HepG2 (cell line): Measurements from ENCODE around the gene DOK5. TPM values are rescaled to one million over a fixed set of nuclear protein-coding genes. Genes with fewer than 3 reads are reported as not detected.

Experiments used
- ATAC-seq: fragments of 200-7000 bp; cut with Tn5 transposase; 3 replicates; pipeline ENCODE4 v1.9.1; 2020; ENCODE audit warnings: mild to moderate bottlenecking, moderate library complexity
- BruUV-seq: library from RNA; stranded (reverse); fragments of 400-500 nt; replicated peaks from 2 replicates; lab custom pipeline; 2021; lab: Mats Ljungman, UMichigan
- CTCF ChIA-PET: fragments of 300-600 bp; formaldehyde crosslinking; extraction: SDS; loops from one replicate; lab custom pipeline; 2021; ENCODE audit warnings: low total read pairs, inconsistent platforms, low intra/inter-chr PET ratio; lab: Yijun Ruan, JAX
- POLR2A ChIA-PET: fragments of 350-600 bp; sonication (Branson Sonifier 250); formaldehyde crosslinking; loops from one replicate; lab custom pipeline; 2020; ENCODE audit warnings: antibody characterized with exemption, inconsistent platforms; lab: Yijun Ruan, JAX
- DNase-seq: peaks from one replicate; pipeline ENCODE4 v3.0.0-alpha.2; 2015; ENCODE audit warnings: low spot score
- FAIRE-seq: peaks from 3 replicates; lab custom pipeline; 2011; peaks lifted over from hg19 to GRCh38; lab: Jason Lieb, UNC
- H2AFZ ChIP-seq: one replicate; pipeline ENCODE4 v1.6.1; 2011; ENCODE audit warnings: low read length, inconsistent platforms
- H3K27ac ChIP-seq: fragments of 300-600 bp; 3 replicates; pipeline ENCODE4 v1.8.0; 2011; ENCODE audit warnings: mixed run types, mild to moderate bottlenecking, mixed read lengths, low read length, inconsistent platforms; ENCODE audit not compliant: insufficient read depth; ENCODE audit errors: extremely low read length
- H3K27me3 ChIP-seq, 2 experiments: fragments of 200-600 bp in 1 of 2; 2 replicates in 1 of 2; 3 replicates in 1 of 2; pipeline versions ENCODE4 v1.6.0 to v1.8.0; 2011; ENCODE audit warnings: low read length in 2 of 2, mild to moderate bottlenecking in 2 of 2, moderate library complexity in 2 of 2, inconsistent platforms in 1 of 2; ENCODE audit not compliant: insufficient read depth in 2 of 2, control insufficient read depth in 1 of 2
- H3K36me3 ChIP-seq, 2 experiments: fragments of 200-600 bp in 1 of 2; replicated peaks in 1 of 2; 2 replicates in 1 of 2; 3 replicates in 1 of 2; pipeline versions ENCODE4 v1.5.1 to v1.8.0; 2011; ENCODE audit warnings: low read length in 2 of 2, inconsistent platforms in 1 of 2; ENCODE audit not compliant: insufficient read depth in 2 of 2, control insufficient read depth in 1 of 2
- H3K4me1 ChIP-seq: 2 replicates; pipeline ENCODE4 v1.5.1; 2012; ENCODE audit warnings: low read length, inconsistent platforms; ENCODE audit not compliant: insufficient read depth
- H3K4me2 ChIP-seq: 2 replicates; pipeline ENCODE4 v1.6.0; 2011; ENCODE audit warnings: low read depth, low read length, inconsistent platforms
- H3K4me3 ChIP-seq, 3 experiments: fragments of 200-600 bp in 1 of 3; sonication (generic), shearing (Covaris generic) in 1 of 3; replicated peaks in 1 of 3; 2 replicates each; pipeline ENCODE4 v1.5.1; 2011 to 2016; ENCODE audit warnings: low read length in 3 of 3, inconsistent platforms in 2 of 3, low read depth in 2 of 3, mild to moderate bottlenecking in 2 of 3, control low read depth in 1 of 3, mixed read lengths in 1 of 3; ENCODE audit not compliant: insufficient read depth in 1 of 3
- H3K79me2 ChIP-seq: one replicate; pipeline ENCODE4 v1.6.1; 2011; ENCODE audit warnings: low read length, inconsistent platforms; ENCODE audit not compliant: insufficient read depth
- H3K9ac ChIP-seq: 2 replicates; pipeline ENCODE4 v1.6.0; 2011; ENCODE audit warnings: mild to moderate bottlenecking, low read depth, low read length, inconsistent platforms; ENCODE audit not compliant: insufficient read depth
- H3K9me3 ChIP-seq: 2 replicates; pipeline ENCODE4 v1.5.1; 2012; ENCODE audit warnings: mild to moderate bottlenecking, low read length
- H4K20me1 ChIP-seq: 2 replicates; pipeline ENCODE4 v1.6.0; 2011; ENCODE audit warnings: inconsistent platforms, mild to moderate bottlenecking, low read length, moderate library complexity; ENCODE audit not compliant: insufficient read depth
- ARNT2 ChIP-seq: sonication (generic); formaldehyde crosslinking; IDR thresholded peaks from 2 replicates; pipeline ENCODE4 v1.8.0; 2022; ENCODE audit warnings: mild to moderate bottlenecking, low read depth, missing genetic modification reagents, moderate library complexity
- HNRNPL ChIP-seq: fragments of 200-400 bp; formaldehyde crosslinking; IDR thresholded peaks from 2 replicates; pipeline ENCODE4 v1.6.1; 2017; ENCODE audit warnings: mild to moderate bottlenecking, low read depth, low read length
- MYC ChIP-seq: sonication (generic); formaldehyde crosslinking; IDR thresholded peaks from 2 replicates; pipeline ENCODE4 v1.9.0; 2021; ENCODE audit warnings: missing genetic modification reagents, borderline replicate concordance
- NCOA5 ChIP-seq: sonication (generic); formaldehyde crosslinking; IDR thresholded peaks from 2 replicates; pipeline ENCODE4 v1.4.0; 2020; ENCODE audit warnings: missing genetic modification reagents
- NFKB2 ChIP-seq: sonication (generic); formaldehyde crosslinking; IDR thresholded peaks from 2 replicates; pipeline ENCODE4 v1.4.0; 2020; ENCODE audit warnings: missing genetic modification reagents, borderline replicate concordance
- SOX6 ChIP-seq, 2 experiments: fragments of 450-650 bp in 1 of 2; sonication (generic) in 1 of 2; formaldehyde crosslinking in 1 of 2; IDR thresholded peaks; 2 replicates each; pipeline versions ENCODE4 v1.4.0 to v1.6.1; 2017 to 2020; ENCODE audit warnings: antibody characterized with exemption in 1 of 2, mild to moderate bottlenecking in 1 of 2, missing genetic modification reagents in 1 of 2
- ZFP36L1 ChIP-seq: sonication (generic); formaldehyde crosslinking; IDR thresholded peaks from 2 replicates; pipeline ENCODE4 v1.8.0; 2022; ENCODE audit warnings: mild to moderate bottlenecking, missing genetic modification reagents, moderate library complexity
- ZNF136 ChIP-seq: sonication (generic); formaldehyde crosslinking; IDR thresholded peaks from 2 replicates; pipeline ENCODE4 v1.8.1; 2022; ENCODE audit warnings: low read depth, mild to moderate bottlenecking, moderate library complexity, missing genetic modification reagents
- ZNF256 ChIP-seq: sonication (generic); formaldehyde crosslinking; conservative IDR thresholded peaks from 2 replicates; pipeline ENCODE4 v1.4.0; 2020; ENCODE audit warnings: missing genetic modification reagents
- ZSCAN9 ChIP-seq: IDR thresholded peaks from 2 replicates; pipeline ENCODE4 v1.6.1; 2016; ENCODE audit warnings: borderline replicate concordance
- WGBS: methylation state at CpG from one replicate; pipeline ENCODE4 v1.1.6; 2017; ENCODE audit warnings: low lambda C conversion rate; 5-methylcytosine and 5-hydroxymethylcytosine counted together
- in situ Hi-C: cut with HindIII; loops from 2 replicates; pipeline ENCODE4 v1.10.0; 2017; ENCODE audit warnings: low pct_unique_long_range_greater_than_20kb; ENCODE audit not compliant: extremely low pct_ligation_motif_present
- intact Hi-C: fragments of 100-400 bp; cut with micrococcal nuclease; formaldehyde crosslinking; loops from one replicate; pipeline ENCODE4 v1.10.0; 2022; ENCODE audit not compliant: unreplicated experiment
- polyA plus RNA-seq, 8 experiments: library from polyadenylated mRNA; depleted of rRNA in 3 of 8; stranded (reverse) in 7 of 8; unstranded in 1 of 8; fragments of >200 nt; fragmentation: Illumina TruSeq in 4 of 8; extraction: Trizol in 4 of 8; gene quantifications; 2 replicates each; pipeline versions ENCODE4 v1.2.1 to v1.2.3, GENCODE V29; 2011 to 2016; ENCODE audit warnings: low read depth in 4 of 8, missing spikeins in 1 of 8, mixed read lengths in 1 of 8; ENCODE audit not compliant: insufficient read depth in 1 of 8
- total RNA-seq, 5 experiments: library from RNA; depleted of rRNA; stranded (reverse); fragments of >200 nt; fragmentation: Illumina TruSeq; extraction: Trizol; gene quantifications; 2 replicates each; pipeline ENCODE4 v1.2.3, GENCODE V29; 2016; ENCODE audit warnings: low read depth in 1 of 5
- TF ChIP-seq, protein P1 (sequence below): IDR thresholded peaks from 2 replicates; pipeline ENCODE4 v1.6.1; 2016; ENCODE audit warnings: missing compliant biosample characterization, missing genetic modification reagents, borderline replicate concordance

Gene DOK5
- total and polyA plus RNA-seq, 2 of the 13 experiments (the other 11 are each of a cell fraction or from before 2014, with no cell fraction given), result not detected

DNA sequence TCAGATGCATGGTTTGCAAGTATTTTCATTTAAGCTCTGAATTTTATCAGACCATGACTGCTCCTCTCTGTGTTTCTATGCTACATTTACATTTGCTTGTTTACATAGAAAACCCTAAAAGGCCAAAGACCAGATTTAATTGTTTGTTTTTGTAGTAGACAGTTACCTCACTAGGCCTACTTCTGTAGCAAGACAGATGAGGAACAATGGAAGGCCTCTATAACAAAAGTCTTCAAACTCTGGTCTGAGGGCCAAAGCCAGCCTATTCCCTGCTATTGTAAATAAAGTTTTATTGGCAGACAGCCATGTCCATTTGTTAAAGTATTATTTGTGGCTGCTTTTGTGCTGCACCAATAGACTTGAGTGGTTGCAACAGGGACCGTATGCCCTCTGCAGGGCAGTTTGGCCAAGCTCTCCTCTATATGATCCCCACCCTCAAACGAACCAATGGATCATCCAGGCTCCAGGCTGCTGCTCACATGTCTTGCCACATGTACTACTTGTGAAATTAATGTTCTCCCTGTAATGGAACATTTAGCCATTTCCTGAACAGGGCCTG is 182.0 kb downstream of the DOK5 start (continued):
- TF ChIP-seq ZNF136 (CRISPR knock-in tag), result no peak
- no peak for TF ChIP-seq SOX6 (IDR thresholded peaks at IDR 0.05)
- TF ChIP-seq SOX6 (CRISPR knock-in tag; IDR thresholded peaks at IDR 0.05), result peak; percentile 47; the same call in 1 of the 2 replicates
- TF ChIP-seq MYC (CRISPR knock-in tag), result no peak

DNA sequence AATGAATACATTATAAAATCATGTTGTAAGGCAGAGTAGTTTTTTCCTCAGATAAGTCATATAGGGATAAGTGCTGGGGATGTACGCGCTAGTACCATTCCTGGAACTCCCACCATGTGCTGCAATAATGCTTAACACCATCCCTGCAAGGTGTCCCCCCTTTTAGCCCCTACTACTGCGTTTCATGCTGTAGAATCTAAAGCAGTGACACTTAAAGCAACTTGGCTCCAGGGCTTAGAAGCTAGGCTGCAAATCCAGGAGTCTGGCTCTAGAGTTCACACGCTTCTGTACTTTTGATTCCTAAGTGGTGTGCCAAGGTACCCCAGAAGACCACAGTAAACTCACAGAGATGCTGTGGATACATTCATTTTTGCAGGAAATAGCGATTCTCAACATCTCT is 183.1 kb downstream of the DOK5 start:
- Histone ChIP-seq H3K4me2 (no peak overlapping the region), H3K9ac (no peak overlapping the region), H3K27me3 (peaks cover 0 to 28% of the 10 kb centered on the region in 2 experiments; a peak in 3 of 5 replicates), H3K36me3 (no peaks in the 10 kb centered on the region), H3K4me1 (peaks cover 7% of the 10 kb centered on the region; the same call in 1 of the 2 replicates), H3K9me3 (no peaks in the 10 kb centered on the region), H3K79me2 (no peaks in the 10 kb centered on the region), H4K20me1 (no peaks in the 10 kb centered on the region), H2AFZ (no peak overlapping the region), H3K27ac (no peak overlapping the region), H3K4me3 (no peak overlapping the region)
- intact Hi-C loops, result no loop called here
- BruUV-seq, result no TSS peak
- in situ Hi-C loops, result loop anchor here (25.0 kb wide), 1 partner anchor 1904 kb away; no protein-coding TSS in a partner anchor
- CTCF ChIA-PET, result no interaction called here
- WGBS, result 11% methylated on average over 5 of the region's 5 CpGs
- POLR2A ChIA-PET, result no interaction called here
- TF ChIP-seq, protein P1, sequence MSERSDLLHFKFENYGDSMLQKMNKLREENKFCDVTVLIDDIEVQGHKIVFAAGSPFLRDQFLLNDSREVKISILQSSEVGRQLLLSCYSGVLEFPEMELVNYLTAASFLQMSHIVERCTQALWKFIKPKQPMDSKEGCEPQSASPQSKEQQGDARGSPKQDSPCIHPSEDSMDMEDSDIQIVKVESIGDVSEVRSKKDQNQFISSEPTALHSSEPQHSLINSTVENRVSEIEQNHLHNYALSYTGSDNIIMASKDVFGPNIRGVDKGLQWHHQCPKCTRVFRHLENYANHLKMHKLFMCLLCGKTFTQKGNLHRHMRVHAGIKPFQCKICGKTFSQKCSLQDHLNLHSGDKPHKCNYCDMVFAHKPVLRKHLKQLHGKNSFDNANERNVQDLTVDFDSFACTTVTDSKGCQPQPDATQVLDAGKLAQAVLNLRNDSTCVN (CRISPR knock-in tag), result no peak
- no peak for TF ChIP-seq HNRNPL
- no peak for TF ChIP-seq ZNF256 (CRISPR knock-in tag)
- TF ChIP-seq ZSCAN9 (CRISPR knock-in tag), result no peak
- no peak for TF ChIP-seq NFKB2 (CRISPR knock-in tag)
- TF ChIP-seq NCOA5 (CRISPR knock-in tag), result no peak
- TF ChIP-seq ZFP36L1 (CRISPR knock-in tag), result no peak
- no peak for TF ChIP-seq ARNT2 (CRISPR knock-in tag)
- DNase-seq, result no peak
- no peak for FAIRE-seq
- ATAC-seq, result no peak
